Ishikawa (cell line): ENCODE measurements around the gene ACAD11.

Source experiments
- CEBPB ChIP-seq: IDR thresholded peaks from 2 replicates; pipeline ENCODE4 v1.6.1; 2012
- CREB1 ChIP-seq: IDR thresholded peaks from 2 replicates; pipeline ENCODE4 v1.6.1; 2012; ENCODE audit warnings: low read depth
- EGR1 ChIP-seq: IDR thresholded peaks from 2 replicates; pipeline ENCODE4 v1.6.1; 2012
- EP300 ChIP-seq: IDR thresholded peaks from 2 replicates; pipeline ENCODE4 v1.6.1; 2012; ENCODE audit warnings: borderline replicate concordance
- FOXM1 ChIP-seq: IDR thresholded peaks from 2 replicates; pipeline ENCODE4 v1.6.1; 2012; ENCODE audit warnings: low read depth, borderline replicate concordance
- NFIC ChIP-seq: IDR thresholded peaks from 2 replicates; pipeline ENCODE4 v1.6.1; 2012
- RAD21 ChIP-seq: IDR thresholded peaks from 2 replicates; pipeline ENCODE4 v1.6.1; 2012; ENCODE audit warnings: low read depth
- TAF1 ChIP-seq: IDR thresholded peaks from 2 replicates; pipeline ENCODE4 v1.6.1; 2012; ENCODE audit warnings: low read depth, mild to moderate bottlenecking
- TCF12 ChIP-seq: IDR thresholded peaks from 2 replicates; pipeline ENCODE4 v1.6.1; 2012; ENCODE audit warnings: low read depth
- TEAD4 ChIP-seq: IDR thresholded peaks from 2 replicates; pipeline ENCODE4 v1.6.1; 2012
- YY1 ChIP-seq: IDR thresholded peaks from 2 replicates; pipeline ENCODE4 v1.6.1; 2012; ENCODE audit warnings: low read depth
- ZBTB7A ChIP-seq: IDR thresholded peaks from 2 replicates; pipeline ENCODE4 v1.6.1; 2012; ENCODE audit warnings: low read depth
- TF ChIP-seq, protein P1 (sequence below): IDR thresholded peaks from 2 replicates; pipeline ENCODE4 v1.6.1; 2012
- TF ChIP-seq, protein P2 (sequence below): IDR thresholded peaks from 2 replicates; pipeline ENCODE4 v1.6.1; 2012
- TF ChIP-seq, protein P3 (sequence below): IDR thresholded peaks from 2 replicates; pipeline ENCODE4 v1.6.1; 2012; ENCODE audit warnings: low read depth, mild to moderate bottlenecking

Gene ACAD11

DNA sequence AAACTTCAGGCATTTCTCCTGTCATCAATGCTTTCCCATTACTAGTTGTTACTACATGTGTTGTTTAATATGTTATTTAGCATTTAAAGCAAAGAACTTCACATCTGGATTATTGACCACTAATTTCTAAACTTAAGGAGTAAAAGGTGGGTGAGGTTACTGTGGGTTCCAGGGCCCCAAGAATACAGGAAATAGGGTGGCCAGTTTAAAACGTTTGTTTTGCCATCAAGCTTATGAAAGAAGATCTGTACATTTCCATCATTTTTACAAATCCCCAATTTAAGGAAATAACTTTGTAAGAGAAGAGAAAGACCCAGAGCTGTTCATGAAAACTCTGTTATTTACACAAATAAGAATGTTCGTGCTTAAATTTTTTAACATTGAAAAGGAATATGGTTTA is 117.0 kb downstream of the ACAD11 start:
- no peak for TF ChIP-seq EGR1
- TF ChIP-seq RAD21: no peak
- TF ChIP-seq TEAD4: no peak
- TF ChIP-seq TCF12: no peak
- TF ChIP-seq, protein P1, sequence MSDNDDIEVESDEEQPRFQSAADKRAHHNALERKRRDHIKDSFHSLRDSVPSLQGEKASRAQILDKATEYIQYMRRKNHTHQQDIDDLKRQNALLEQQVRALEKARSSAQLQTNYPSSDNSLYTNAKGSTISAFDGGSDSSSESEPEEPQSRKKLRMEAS: no peak
- TF ChIP-seq CREB1: no peak

DNA sequence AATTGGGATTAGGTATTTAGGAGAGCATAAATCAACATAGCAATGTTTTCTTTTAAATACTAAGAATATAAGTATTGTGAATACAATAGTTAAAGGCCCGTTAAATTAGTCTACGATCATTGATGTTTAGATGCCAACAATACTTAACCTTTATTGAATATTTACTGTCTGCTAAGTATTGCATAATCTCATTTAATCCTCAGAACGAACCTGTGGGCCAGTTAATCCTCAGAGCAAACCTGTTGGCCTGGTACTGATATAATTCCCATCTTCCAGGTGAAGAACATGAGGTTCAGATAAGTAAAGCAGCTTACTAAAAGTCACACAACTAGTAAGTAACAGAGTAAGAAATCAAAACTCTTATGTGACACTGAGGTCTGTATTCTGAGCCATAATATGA is 119.9 kb downstream of the ACAD11 start:
- TF ChIP-seq TCF12: no peak
- TF ChIP-seq, protein P2, sequence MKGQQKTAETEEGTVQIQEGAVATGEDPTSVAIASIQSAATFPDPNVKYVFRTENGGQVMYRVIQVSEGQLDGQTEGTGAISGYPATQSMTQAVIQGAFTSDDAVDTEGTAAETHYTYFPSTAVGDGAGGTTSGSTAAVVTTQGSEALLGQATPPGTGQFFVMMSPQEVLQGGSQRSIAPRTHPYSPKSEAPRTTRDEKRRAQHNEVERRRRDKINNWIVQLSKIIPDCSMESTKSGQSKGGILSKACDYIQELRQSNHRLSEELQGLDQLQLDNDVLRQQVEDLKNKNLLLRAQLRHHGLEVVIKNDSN: no peak
- no peak for TF ChIP-seq YY1
- no peak for TF ChIP-seq ZBTB7A
- no peak for TF ChIP-seq TAF1
- TF ChIP-seq, protein P3, sequence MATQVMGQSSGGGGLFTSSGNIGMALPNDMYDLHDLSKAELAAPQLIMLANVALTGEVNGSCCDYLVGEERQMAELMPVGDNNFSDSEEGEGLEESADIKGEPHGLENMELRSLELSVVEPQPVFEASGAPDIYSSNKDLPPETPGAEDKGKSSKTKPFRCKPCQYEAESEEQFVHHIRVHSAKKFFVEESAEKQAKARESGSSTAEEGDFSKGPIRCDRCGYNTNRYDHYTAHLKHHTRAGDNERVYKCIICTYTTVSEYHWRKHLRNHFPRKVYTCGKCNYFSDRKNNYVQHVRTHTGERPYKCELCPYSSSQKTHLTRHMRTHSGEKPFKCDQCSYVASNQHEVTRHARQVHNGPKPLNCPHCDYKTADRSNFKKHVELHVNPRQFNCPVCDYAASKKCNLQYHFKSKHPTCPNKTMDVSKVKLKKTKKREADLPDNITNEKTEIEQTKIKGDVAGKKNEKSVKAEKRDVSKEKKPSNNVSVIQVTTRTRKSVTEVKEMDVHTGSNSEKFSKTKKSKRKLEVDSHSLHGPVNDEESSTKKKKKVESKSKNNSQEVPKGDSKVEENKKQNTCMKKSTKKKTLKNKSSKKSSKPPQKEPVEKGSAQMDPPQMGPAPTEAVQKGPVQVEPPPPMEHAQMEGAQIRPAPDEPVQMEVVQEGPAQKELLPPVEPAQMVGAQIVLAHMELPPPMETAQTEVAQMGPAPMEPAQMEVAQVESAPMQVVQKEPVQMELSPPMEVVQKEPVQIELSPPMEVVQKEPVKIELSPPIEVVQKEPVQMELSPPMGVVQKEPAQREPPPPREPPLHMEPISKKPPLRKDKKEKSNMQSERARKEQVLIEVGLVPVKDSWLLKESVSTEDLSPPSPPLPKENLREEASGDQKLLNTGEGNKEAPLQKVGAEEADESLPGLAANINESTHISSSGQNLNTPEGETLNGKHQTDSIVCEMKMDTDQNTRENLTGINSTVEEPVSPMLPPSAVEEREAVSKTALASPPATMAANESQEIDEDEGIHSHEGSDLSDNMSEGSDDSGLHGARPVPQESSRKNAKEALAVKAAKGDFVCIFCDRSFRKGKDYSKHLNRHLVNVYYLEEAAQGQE: no peak
- no peak for TF ChIP-seq RAD21
- TF ChIP-seq TEAD4: no peak
- no peak for TF ChIP-seq FOXM1
- no peak for TF ChIP-seq EP300
- no peak for TF ChIP-seq CEBPB
- TF ChIP-seq, protein P1: no peak
- TF ChIP-seq EGR1: no peak
- TF ChIP-seq CREB1: no peak
- no peak for TF ChIP-seq NFIC

DNA sequence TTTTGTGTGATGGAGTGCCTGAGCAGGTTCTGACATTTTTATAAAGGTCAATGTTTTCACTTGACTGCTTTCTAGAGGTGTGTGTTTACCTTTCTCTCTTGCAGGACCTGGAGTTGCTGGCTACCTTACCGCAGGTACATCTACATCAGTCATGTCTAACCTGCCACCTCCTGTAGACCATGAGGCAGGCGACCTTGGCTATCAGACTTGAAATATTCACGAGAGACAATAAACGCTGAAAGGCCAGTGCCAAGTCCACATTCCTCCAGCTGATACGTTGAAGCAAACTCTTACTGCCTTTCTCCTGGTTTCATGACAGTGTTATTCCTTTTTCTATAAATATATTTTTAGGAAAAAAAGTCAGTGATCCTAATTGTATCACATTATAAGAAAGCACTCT is 121.5 kb downstream of the ACAD11 start:
- TF ChIP-seq CREB1 (no peak), FOXM1 (no peak), CEBPB (no peak), EGR1 (no peak), EP300 (no peak), TAF1 (no peak), YY1 (no peak), TCF12 (no peak), RAD21 (no peak), NFIC (no peak)
- TF ChIP-seq, protein P3: no peak
- TF ChIP-seq, protein P2: no peak
- TF ChIP-seq, protein P1: no peak

DNA sequence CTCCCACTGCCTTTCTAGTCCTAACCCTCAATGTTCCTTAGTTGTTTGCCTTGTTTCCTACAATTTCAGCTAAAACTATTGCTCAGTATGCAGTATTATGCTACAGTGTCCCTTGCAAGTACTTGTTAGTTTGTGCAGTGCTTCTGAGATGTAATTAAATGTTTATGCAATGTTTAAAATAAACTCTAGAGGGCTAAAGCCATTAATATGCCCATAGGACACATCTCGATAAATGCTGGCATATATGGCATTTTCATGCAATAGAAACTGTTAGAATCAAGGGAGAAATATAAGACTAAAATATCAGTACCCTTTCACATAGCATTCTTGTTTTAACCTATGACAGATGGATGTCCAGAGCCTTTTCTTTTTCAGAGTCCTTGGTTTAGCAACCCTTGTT is 122.3 kb downstream of the ACAD11 start:
- no peak for TF ChIP-seq FOXM1
- no peak for TF ChIP-seq TEAD4
- no peak for TF ChIP-seq NFIC
- no peak for TF ChIP-seq YY1
- TF ChIP-seq TCF12: no peak
- TF ChIP-seq, protein P2: no peak

DNA sequence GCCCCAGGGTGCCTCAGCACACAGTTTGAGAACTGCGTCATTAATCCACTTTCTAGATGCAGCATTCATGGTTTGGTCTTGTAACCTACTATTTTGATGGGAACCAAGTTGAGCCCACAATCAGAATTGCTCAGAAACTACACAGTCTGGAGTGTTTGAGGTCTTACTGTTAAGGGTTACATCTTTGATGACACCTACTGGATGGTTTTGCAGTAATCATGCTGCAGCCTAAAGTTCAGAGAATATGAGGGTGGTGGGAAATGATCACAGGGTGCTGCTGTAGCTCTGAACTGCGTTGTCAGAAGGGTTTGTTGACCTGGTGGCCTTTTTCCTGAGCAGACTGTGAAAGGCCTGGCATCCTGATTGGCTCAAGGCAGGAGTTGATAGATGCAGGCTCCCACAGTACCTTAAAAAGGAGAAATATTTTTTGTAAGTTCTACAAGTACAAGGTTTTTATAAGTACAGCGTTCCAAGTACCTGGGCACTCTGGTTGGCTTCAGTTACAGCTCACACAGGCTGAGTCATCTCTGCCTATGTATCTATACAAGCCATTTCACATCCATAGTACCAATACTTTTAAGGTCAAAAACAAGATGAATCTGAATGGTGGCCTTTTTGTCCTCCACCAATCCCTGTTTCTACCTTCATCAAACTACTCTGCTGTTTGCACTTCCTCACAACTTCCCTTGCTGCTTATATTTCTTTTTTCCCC is 123.0 kb downstream of the ACAD11 start:
- TF ChIP-seq FOXM1: no peak
- TF ChIP-seq CREB1: no peak
- no peak for TF ChIP-seq EGR1
- no peak for TF ChIP-seq NFIC
- TF ChIP-seq TCF12: no peak
- no peak for TF ChIP-seq EP300
- TF ChIP-seq ZBTB7A: no peak
- TF ChIP-seq TAF1: no peak
- no peak for TF ChIP-seq RAD21
- TF ChIP-seq, protein P2: no peak
- no peak for TF ChIP-seq YY1
- no peak for TF ChIP-seq CEBPB
- TF ChIP-seq, protein P3: no peak
- TF ChIP-seq, protein P1: no peak
- no peak for TF ChIP-seq TEAD4
